Right lobe of liver (tissue), 4 donors: ENCODE measurements around the gene SORL1.

ENCODE experiments used
- CTCF ChIP-seq, 4 donors: fragments of 200-600 bp in 3 of 4; fragments of 450-650 bp in 1 of 4; IDR thresholded peaks; one replicate each; pipeline versions ENCODE4 v1.5.1 to v1.8.0; 2016 to 2022; ENCODE audit warnings: antibody characterized with exemption in 4 of 4, mild to moderate bottlenecking in 2 of 4
- POLR2A ChIP-seq: fragments of 450-650 bp; IDR thresholded peaks from one replicate; pipeline ENCODE4 v1.6.1; 2017; ENCODE audit warnings: antibody characterized with exemption, mild to moderate bottlenecking
- donor health status: DM: no; HTN: no; CAD: no.
- donor health status: DM: no; HTN: no; CAD: no.
- donor health status: DM: no; HTN: yes; CAD: no.

GRCh38 chr11:121618516-121618915, 166.4 kb downstream of the SORL1 start:
- TF ChIP-seq CTCF (IDR thresholded peaks at IDR 0.05) (no peak), POLR2A (no peak)
